Measurements from ENCODE around the gene ZBP1.
A peak's percentile ranks its signal among the peaks of the same experiment; 100 is the strongest.

The ZBP1 gene

GRCh38 chr20:57658447-57658832, 38.2 kb upstream of the ZBP1 start:
- no peak for DNase-seq (ENCODE audit: low read depth)

GRCh38 chr20:57657535-57658446, 37.6 kb upstream of the ZBP1 start:
- peak; percentile 25 for DNase-seq (ENCODE audit: low read depth)

- no peak for DNase-seq (ENCODE audit: low read depth)
These were observed 36.8 kb upstream of the ZBP1 start for GRCh38 chr20:57656821-57657534.

GRCh38 chr20:57656252-57656820, 36.1 kb upstream of the ZBP1 start:
- no peak for DNase-seq (ENCODE audit: low read depth)

GRCh38 chr20:57655809-57656155, 35.6 kb upstream of the ZBP1 start:
- DNase-seq (ENCODE audit: low read depth), result no peak

- no peak for DNase-seq (ENCODE audit: low read depth)
These were observed 35.0 kb upstream of the ZBP1 start for GRCh38 chr20:57654998-57655808.

- DNase-seq (ENCODE audit: low read depth), result peak; percentile 48
These were observed 34.3 kb upstream of the ZBP1 start for GRCh38 chr20:57654363-57654997.

GRCh38 chr20:57653910-57654309, 33.7 kb upstream of the ZBP1 start:
- DNase-seq (ENCODE audit: low read depth), result no peak

- DNase-seq (ENCODE audit: low read depth), result no peak
These were observed 33.3 kb upstream of the ZBP1 start for GRCh38 chr20:57653546-57653900.

- no peak for DNase-seq (ENCODE audit: low read depth)
These were observed 32.6 kb upstream of the ZBP1 start for GRCh38 chr20:57652606-57653545.

- DNase-seq (ENCODE audit: low read depth), result no peak
These were observed 31.8 kb upstream of the ZBP1 start for GRCh38 chr20:57651881-57652605.

- DNase-seq (ENCODE audit: low read depth), result no peak
These were observed 30.7 kb upstream of the ZBP1 start for GRCh38 chr20:57650756-57651483.

GRCh38 chr20:57650266-57650665, 30.0 kb upstream of the ZBP1 start:
- DNase-seq (ENCODE audit: low read depth), result no peak

- DNase-seq (ENCODE audit: low read depth), result no peak
These were observed 29.4 kb upstream of the ZBP1 start for GRCh38 chr20:57649617-57650015.

GRCh38 chr20:57648878-57649616, 28.8 kb upstream of the ZBP1 start:
- no peak for DNase-seq (ENCODE audit: low read depth)

GRCh38 chr20:57647933-57648785, 27.9 kb upstream of the ZBP1 start:
- DNase-seq (ENCODE audit: low read depth), result no peak

All from activated T-cell treated with anti-CD3 and anti-CD28 coated beads for 24 hours (primary cell).